NOMO-1 (cell line): ENCODE results near the gene MKNK1.

Experiments used
- DNase-seq, 2 experiments: peaks; one replicate each; lab custom pipeline; 2025; ENCODE audit not compliant: unreplicated experiment in 2 of 2; lab: John Stamatoyannopoulos, UW

The MKNK1 gene

GRCh38 chr1:46525253-46525983 is 78.7 kb downstream of the MKNK1 start:
- no peak for DNase-seq

- DNase-seq, result no peak
Measured at GRCh38 chr1:46524843-46525242, 79.2 kb downstream of the MKNK1 start.

- no peak for DNase-seq
Measured at GRCh38 chr1:46523496-46524353, 80.3 kb downstream of the MKNK1 start.

- no peak for DNase-seq
Measured at GRCh38 chr1:46522969-46523320, 81.1 kb downstream of the MKNK1 start.

- no peak for DNase-seq
Measured at GRCh38 chr1:46522184-46522968, 81.7 kb downstream of the MKNK1 start.

GRCh38 chr1:46521414-46521813 is 82.7 kb downstream of the MKNK1 start:
- no peak for DNase-seq

- no peak for DNase-seq
Measured at GRCh38 chr1:46520063-46520911, 83.8 kb downstream of the MKNK1 start.

- no peak for DNase-seq
Measured at GRCh38 chr1:46519209-46519608, 84.9 kb downstream of the MKNK1 start.

GRCh38 chr1:46517932-46518498 is 86.1 kb downstream of the MKNK1 start:
- no peak for DNase-seq

- no peak for DNase-seq
Measured at GRCh38 chr1:46517010-46517600, 87.0 kb downstream of the MKNK1 start.

- no peak for DNase-seq
Measured at GRCh38 chr1:46516200-46516950, 87.7 kb downstream of the MKNK1 start.

GRCh38 chr1:46515576-46515975 is 88.5 kb downstream of the MKNK1 start:
- DNase-seq, result no peak

GRCh38 chr1:46513536-46513935 is 90.5 kb downstream of the MKNK1 start:
- DNase-seq, result no peak

GRCh38 chr1:46512792-46513190 is 91.3 kb downstream of the MKNK1 start:
- no peak for DNase-seq

GRCh38 chr1:46512135-46512791 is 91.8 kb downstream of the MKNK1 start:
- DNase-seq, result no peak

GRCh38 chr1:46510998-46511365 is 93.1 kb downstream of the MKNK1 start:
- no peak for DNase-seq

- no peak for DNase-seq
Measured at GRCh38 chr1:46510341-46510997, 93.6 kb downstream of the MKNK1 start.

GRCh38 chr1:46508757-46509156 is 95.3 kb downstream of the MKNK1 start:
- no peak for DNase-seq
